Natural killer cell (primary cell): ENCODE data around the gene MBP. TPM values are rescaled to one million over a fixed set of nuclear protein-coding genes. Genes with fewer than 3 reads are reported as not detected.
A peak's percentile ranks its signal among the peaks of the same experiment; 100 is the strongest.

Experiments used
- ATAC-seq, 3 donors: fragments of 150-1000 bp in 2 of 3; fragments of 200-7000 bp in 1 of 3; cut with Tn5 transposase; 1 replicate in 1 of 3; 2 replicates in 2 of 3; pipeline ENCODE4 v1.10.0; 2021; ENCODE audit warnings: mild to moderate bottlenecking in 2 of 3, moderate library complexity in 2 of 3
- DNase-seq, 2 donors: peaks; one replicate each; pipeline versions ENCODE4 v3.0.0 to v3.0.0-alpha.2; 2013 to 2021; ENCODE audit warnings: mixed read lengths in 1 of 2
- H3K27ac ChIP-seq: one replicate; pipeline ENCODE4 v1.5.1; 2013; ENCODE audit warnings: mild to moderate bottlenecking, low read length
- H3K27me3 ChIP-seq: one replicate; pipeline ENCODE4 v1.6.1; 2013; ENCODE audit warnings: low read length; ENCODE audit not compliant: control insufficient read depth, insufficient read depth
- H3K36me3 ChIP-seq: one replicate; pipeline ENCODE4 v1.6.1; 2013; ENCODE audit warnings: low read length; ENCODE audit not compliant: control insufficient read depth, insufficient read depth
- H3K4me1 ChIP-seq: one replicate; pipeline ENCODE4 v1.6.1; 2013; ENCODE audit warnings: low read length; ENCODE audit not compliant: control insufficient read depth, insufficient read depth
- H3K4me3 ChIP-seq: one replicate; pipeline ENCODE4 v1.5.1; 2013; ENCODE audit warnings: low read length
- H3K9me3 ChIP-seq: one replicate; pipeline ENCODE4 v1.6.1; 2013; ENCODE audit warnings: low read length; ENCODE audit not compliant: control insufficient read depth, insufficient read depth
- H3K27ac Mint-ChIP-seq, 2 donors: one replicate each; pipeline ENCODE4 v1.8.0; 2022; ENCODE audit warnings: mild to moderate bottlenecking in 2 of 2, mixed read lengths in 2 of 2, moderate library complexity in 1 of 2
- H3K27me3 Mint-ChIP-seq, 2 donors: one replicate each; pipeline ENCODE4 v1.8.0; 2022; ENCODE audit warnings: low read depth in 2 of 2, mixed read lengths in 2 of 2
- H3K36me3 Mint-ChIP-seq: one replicate; pipeline ENCODE4 v1.8.0; 2022; ENCODE audit warnings: mixed read lengths
- H3K4me1 Mint-ChIP-seq, 2 donors: one replicate each; pipeline ENCODE4 v1.8.0; 2022; ENCODE audit warnings: mixed read lengths in 2 of 2
- H3K4me3 Mint-ChIP-seq: one replicate; pipeline ENCODE4 v1.8.0; 2022; ENCODE audit warnings: mild to moderate bottlenecking, moderate library complexity, mixed read lengths
- H3K9me3 Mint-ChIP-seq, 2 donors: one replicate each; pipeline ENCODE4 v1.8.0; 2022; ENCODE audit warnings: mixed read lengths in 2 of 2
- CTCF ChIP-seq: fragments of 200-600 bp; IDR thresholded peaks from one replicate; pipeline ENCODE4 v1.8.0; 2022; ENCODE audit warnings: antibody characterized with exemption
- WGBS: methylation state at CpG from one replicate; pipeline ENCODE4 v1.1.7; 2013; ENCODE audit warnings: missing lambda C conversion rate; ENCODE audit not compliant: insufficient coverage; 5-methylcytosine and 5-hydroxymethylcytosine counted together
- intact Hi-C: fragments of 100-400 bp; cut with micrococcal nuclease; formaldehyde crosslinking; loops from one replicate; pipeline ENCODE4 v1.14.2; 2022
- total RNA-seq, 4 donors: library from RNA; stranded (reverse); fragments of 120-200 nt in 1 of 4; gene quantifications; one replicate each; pipeline versions ENCODE4 v1.2.3 to v1.2.4, GENCODE V29; 2013 to 2022

The MBP gene
- total RNA-seq, 3 donors from 2014 or later (not counting 1 experiment from before 2014, with no cell fraction given) = 183 to 344 (median 325) TPM

DNA sequence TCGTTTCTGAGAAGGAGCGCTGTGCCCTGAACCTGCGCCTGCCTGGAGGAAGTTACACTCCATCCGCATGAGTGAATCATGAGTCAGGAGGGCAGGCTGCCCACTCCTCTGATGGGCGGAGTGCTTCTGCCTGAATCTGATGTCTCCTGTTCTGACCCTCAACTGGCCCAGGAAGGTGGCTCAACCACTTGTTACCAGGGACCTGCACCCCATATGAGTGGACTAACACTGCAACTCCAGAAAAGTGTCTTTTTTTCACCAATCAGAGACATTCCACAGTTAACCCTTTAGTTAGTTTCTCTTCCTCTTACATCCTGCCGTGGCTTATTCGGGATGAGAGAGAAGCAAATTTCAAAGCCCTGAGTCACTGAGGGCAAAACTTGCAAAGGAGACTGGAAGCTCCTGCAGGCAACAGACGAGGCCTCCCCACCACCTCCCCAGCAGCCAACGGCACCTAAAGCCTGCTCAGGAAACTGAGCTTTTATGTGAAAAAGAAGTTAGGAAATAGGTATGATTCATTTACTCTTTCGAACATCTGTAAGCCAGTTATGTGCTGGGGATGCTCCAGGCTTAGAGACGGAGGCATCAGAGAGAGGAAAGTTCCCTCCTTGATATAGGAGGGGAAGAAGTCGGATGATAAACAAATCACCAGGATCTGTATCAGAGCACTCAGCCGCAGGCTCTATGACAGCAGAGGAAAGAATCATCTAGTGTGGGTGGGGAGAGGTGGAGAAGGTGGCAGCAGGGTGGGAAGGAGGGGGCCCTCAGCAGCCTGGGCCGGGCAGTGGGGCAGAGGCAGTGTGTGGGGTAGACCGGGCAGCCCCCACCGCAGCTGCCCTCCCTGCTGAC, 30.9 kb downstream of the MBP start:
- H3K9me3 Mint-ChIP-seq = no peaks in the 10 kb centered on the region
- H3K4me3 Mint-ChIP-seq = peak overlapping the region; percentile 79
- Histone ChIP-seq H3K36me3 (peaks cover 59% of the 10 kb centered on the region), H3K27ac (peak overlapping the region; percentile 92), H3K27me3 (no peaks in the 10 kb centered on the region), H3K4me1 (peaks cover 91% of the 10 kb centered on the region), H3K4me3 (peak overlapping the region; percentile 1), H3K9me3 (no peaks in the 10 kb centered on the region)
- intact Hi-C loops = loop anchor here (1.0 to 10.0 kb wide), 5 partner anchors 9 to 543 kb away; no protein-coding TSS in a partner anchor
- H3K4me1 Mint-ChIP-seq = peaks cover 92 to 98% of the 10 kb centered on the region in 2 donors
- WGBS = 5% methylated on average over 14 of the region's 16 CpGs
- TF ChIP-seq CTCF = no peak
- H3K27ac Mint-ChIP-seq = peak overlapping the region; percentile 87 to 94
- peak; percentile 56 to 69 for DNase-seq
- peak; percentile 35 to 61 (median 42) for ATAC-seq
- no peaks in the 10 kb centered on the region for H3K27me3 Mint-ChIP-seq
- H3K36me3 Mint-ChIP-seq = no peaks in the 10 kb centered on the region

GRCh38 chr18:77100751-77101355, 31.7 kb downstream of the MBP start:
- H3K9me3 ChIP-seq = no peaks in the 10 kb centered on the region
- no peaks in the 10 kb centered on the region for H3K9me3 Mint-ChIP-seq
- H3K4me1 ChIP-seq = peaks cover 91% of the 10 kb centered on the region
- DNase-seq = peak; percentile 29 to 63
- 29% methylated on average over 8 of the region's 8 CpGs for WGBS
- intact Hi-C loops = loop anchor here (2.0 to 10.0 kb wide), 2 partner anchors 14 to 544 kb away; no protein-coding TSS in a partner anchor
- TF ChIP-seq CTCF = no peak
- peak overlapping the region; percentile 92 for H3K27ac ChIP-seq
- peak overlapping the region; percentile 87 to 94 for H3K27ac Mint-ChIP-seq
- no peak for ATAC-seq
- H3K27me3 Mint-ChIP-seq = no peaks in the 10 kb centered on the region
- H3K4me3 Mint-ChIP-seq = peak overlapping the region; percentile 79
- no peaks in the 10 kb centered on the region for H3K36me3 Mint-ChIP-seq
- no peak overlapping the region for H3K4me3 ChIP-seq
- H3K27me3 ChIP-seq = no peaks in the 10 kb centered on the region
- H3K4me1 Mint-ChIP-seq = peaks cover 90 to 98% of the 10 kb centered on the region in 2 donors
- peaks cover 62% of the 10 kb centered on the region for H3K36me3 ChIP-seq

GRCh38 chr18:77099485-77100370, 32.9 kb downstream of the MBP start:
- DNase-seq = peak in 1 of 2 donors; percentile 71
- Histone ChIP-seq H3K4me1 (peaks cover 95% of the 10 kb centered on the region), H3K9me3 (no peaks in the 10 kb centered on the region), H3K27me3 (no peaks in the 10 kb centered on the region), H3K4me3 (no peak overlapping the region), H3K36me3 (peaks cover 68% of the 10 kb centered on the region), H3K27ac (peak overlapping the region; percentile 92)
- Mint-ChIP-seq H3K4me3 (peak overlapping the region; percentile 80), H3K4me1 (peaks cover 90 to 98% of the 10 kb centered on the region in 2 donors), H3K27ac (peak overlapping the region; percentile 87 to 94), H3K9me3 (no peaks in the 10 kb centered on the region), H3K27me3 (no peaks in the 10 kb centered on the region), H3K36me3 (peaks cover 6% of the 10 kb centered on the region)
- no peak for TF ChIP-seq CTCF
- ATAC-seq = peak; percentile 2 to 38 (median 31)
- intact Hi-C loops = loop anchor here (2.0 to 10.0 kb wide), 2 partner anchors 15 to 545 kb away; no protein-coding TSS in a partner anchor
- WGBS = 30% methylated on average over 21 of the region's 21 CpGs
